GM18519 (cell line): ENCODE results near the gene OMG.
"Not testable (repeated sequence)": the region's sequence is repeated elsewhere in the genome, so short reads cannot be mapped to it uniquely, and the experiment has no call there.

Experiments
- ATAC-seq: cut with Tn5 transposase; IDR thresholded peaks from one replicate; pipeline ENCODE4 v1.9.1; 2021; ENCODE audit warnings: mild to moderate bottlenecking, moderate library complexity; ENCODE audit not compliant: unreplicated experiment, low FRiP score

The OMG gene

GRCh38 chr17:31269036-31269577 is 27.9 kb downstream of the OMG start:
- no peak for ATAC-seq

GRCh38 chr17:31266042-31266441 is 31.0 kb downstream of the OMG start:
- ATAC-seq = no peak

GRCh38 chr17:31262923-31263322 is 34.1 kb downstream of the OMG start:
- ATAC-seq = not testable (repeated sequence)

GRCh38 chr17:31261601-31262000 is 35.4 kb downstream of the OMG start:
- ATAC-seq = no peak

GRCh38 chr17:31260151-31260550 is 36.9 kb downstream of the OMG start:
- ATAC-seq = no peak

GRCh38 chr17:31256936-31257335 is 40.1 kb downstream of the OMG start:
- no peak for ATAC-seq

GRCh38 chr17:31254654-31255053 is 42.4 kb downstream of the OMG start:
- ATAC-seq = no peak

GRCh38 chr17:31252741-31253140 is 44.3 kb downstream of the OMG start:
- no peak for ATAC-seq

GRCh38 chr17:31251970-31252328 is 45.1 kb downstream of the OMG start:
- no peak for ATAC-seq

GRCh38 chr17:31251105-31251969 is 45.7 kb downstream of the OMG start:
- no peak for ATAC-seq

- ATAC-seq = no peak
These were observed 46.8 kb downstream of the OMG start for GRCh38 chr17:31250229-31250628.

GRCh38 chr17:31249835-31250141 is 47.3 kb downstream of the OMG start:
- no peak for ATAC-seq

- no peak for ATAC-seq
These were observed 47.8 kb downstream of the OMG start for GRCh38 chr17:31248986-31249834.
